ENCODE measurements around the gene PHF11. TPM values are rescaled to one million over a fixed set of nuclear protein-coding genes. Genes with fewer than 3 reads are reported as not detected.

Gene PHF11
- polyA plus RNA-seq, 1 of the 3 experiments (the other 2 are of a cell fraction): 3.0 TPM

DNA sequence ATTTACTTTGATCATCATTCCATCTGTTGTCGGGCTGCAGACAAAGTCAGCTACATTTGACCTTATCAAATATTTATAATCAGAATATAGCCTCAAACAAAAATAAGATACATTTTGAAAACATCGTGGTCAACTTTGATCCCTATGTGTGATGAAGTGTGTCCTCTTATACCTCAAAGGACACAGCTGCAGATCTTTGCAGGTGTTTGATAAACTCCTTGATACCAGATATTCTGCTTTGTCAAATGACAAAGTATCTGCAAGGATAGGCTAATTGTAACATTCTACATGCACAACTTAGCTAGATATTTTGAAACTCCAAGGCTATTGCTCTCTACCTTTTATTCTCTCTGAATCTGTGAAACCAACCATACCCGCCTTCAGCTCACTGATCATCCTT lies 44.0 kb downstream of the PHF11 start:
- H3K4me2 ChIP-seq: no peak overlapping the region

DNA sequence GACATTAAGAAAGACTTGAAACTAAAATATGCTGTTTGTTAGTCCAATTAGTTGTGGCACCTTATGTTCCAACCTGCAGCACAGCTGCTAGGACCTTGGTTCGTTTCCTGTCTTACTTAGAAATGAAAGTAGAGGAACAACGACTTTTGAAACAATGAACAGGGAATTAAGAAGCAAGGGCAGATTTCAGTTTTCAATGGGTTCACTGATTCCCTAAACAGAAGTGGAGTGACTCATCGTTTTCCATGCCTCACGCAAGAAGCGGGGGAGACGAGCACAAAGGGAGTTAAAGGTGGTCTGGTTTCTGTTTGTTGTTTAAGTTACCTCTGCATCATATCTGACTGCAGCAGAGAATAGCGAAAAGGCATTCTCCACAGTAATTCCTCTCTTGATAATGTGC lies 44.8 kb downstream of the PHF11 start:
- Histone ChIP-seq H2AFZ (ENCODE audit: low read depth) (no peak overlapping the region), H4K20me1 (ENCODE audit: insufficient read depth) (no peaks in the 10 kb centered on the region), H3K27ac (ENCODE audit: low read depth in 2 of 2, low read length in 1 of 2) (no peak overlapping the region), H3K4me2 (no peak overlapping the region), H3K27me3 (ENCODE audit: insufficient read depth) (no peaks in the 10 kb centered on the region), H3K4me3 (ENCODE audit: low read depth in 2 of 2, low read length in 1 of 2) (no peak overlapping the region), H3F3A (replicated peaks; ENCODE audit: insufficient read depth) (no peaks in the 10 kb centered on the region), H3K9ac (no peak overlapping the region), H3K36me3 (replicated peaks in 1 of 2; ENCODE audit: control insufficient read depth in 1 of 2, insufficient read depth in 2 of 2, low read length in 1 of 2) (peaks cover 50 to 53% of the 10 kb centered on the region in 2 experiments), H3K9me2 (no peaks in the 10 kb centered on the region), H3K79me2 (ENCODE audit: insufficient read depth) (no peaks in the 10 kb centered on the region), H3K4me1 (ENCODE audit: control insufficient read depth in 1 of 2, insufficient read depth in 2 of 2, low read depth in 1 of 2, low read length in 1 of 2) (no peaks in the 10 kb centered on the region), H3K9me3 (no peaks in the 10 kb centered on the region)
- CTCF ChIA-PET: no interaction called here
- 78% methylated on average over 7 of the region's 7 CpGs for WGBS (ENCODE audit: low lambda C conversion rate)
- POLR2A ChIA-PET: interaction anchor here (0.9 kb wide), 1 partner anchor 11 kb away, joined by 4 read pairs; no protein-coding TSS in a partner anchor
- TF ChIP-seq RXRA (IDR thresholded peaks at IDR 0.05; ENCODE audit: borderline replicate concordance, low read depth) (no peak), FOSL2 (IDR thresholded peaks at IDR 0.05; ENCODE audit: borderline replicate concordance, low read depth) (no peak), NFIC (IDR thresholded peaks at IDR 0.05; ENCODE audit: borderline replicate concordance) (no peak), TEAD4 (IDR thresholded peaks at IDR 0.05; ENCODE audit: borderline replicate concordance, insufficient read depth) (no peak), SMC3 (IDR thresholded peaks at IDR 0.05; ENCODE audit: low read depth, low read length) (no peak), TCF12 (IDR thresholded peaks at IDR 0.05) (no peak), RAD21 (IDR thresholded peaks at IDR 0.05; ENCODE audit: low read length) (no peak)
- TF ChIP-seq, protein P1, sequence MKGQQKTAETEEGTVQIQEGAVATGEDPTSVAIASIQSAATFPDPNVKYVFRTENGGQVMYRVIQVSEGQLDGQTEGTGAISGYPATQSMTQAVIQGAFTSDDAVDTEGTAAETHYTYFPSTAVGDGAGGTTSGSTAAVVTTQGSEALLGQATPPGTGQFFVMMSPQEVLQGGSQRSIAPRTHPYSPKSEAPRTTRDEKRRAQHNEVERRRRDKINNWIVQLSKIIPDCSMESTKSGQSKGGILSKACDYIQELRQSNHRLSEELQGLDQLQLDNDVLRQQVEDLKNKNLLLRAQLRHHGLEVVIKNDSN (IDR thresholded peaks at IDR 0.05; ENCODE audit: borderline replicate concordance, low read depth): no peak
- TF ChIP-seq, protein P2, sequence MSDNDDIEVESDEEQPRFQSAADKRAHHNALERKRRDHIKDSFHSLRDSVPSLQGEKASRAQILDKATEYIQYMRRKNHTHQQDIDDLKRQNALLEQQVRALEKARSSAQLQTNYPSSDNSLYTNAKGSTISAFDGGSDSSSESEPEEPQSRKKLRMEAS (IDR thresholded peaks at IDR 0.05; ENCODE audit: low read depth): no peak
- TF ChIP-seq, protein P3, sequence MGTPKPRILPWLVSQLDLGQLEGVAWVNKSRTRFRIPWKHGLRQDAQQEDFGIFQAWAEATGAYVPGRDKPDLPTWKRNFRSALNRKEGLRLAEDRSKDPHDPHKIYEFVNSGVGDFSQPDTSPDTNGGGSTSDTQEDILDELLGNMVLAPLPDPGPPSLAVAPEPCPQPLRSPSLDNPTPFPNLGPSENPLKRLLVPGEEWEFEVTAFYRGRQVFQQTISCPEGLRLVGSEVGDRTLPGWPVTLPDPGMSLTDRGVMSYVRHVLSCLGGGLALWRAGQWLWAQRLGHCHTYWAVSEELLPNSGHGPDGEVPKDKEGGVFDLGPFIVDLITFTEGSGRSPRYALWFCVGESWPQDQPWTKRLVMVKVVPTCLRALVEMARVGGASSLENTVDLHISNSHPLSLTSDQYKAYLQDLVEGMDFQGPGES (IDR thresholded peaks at IDR 0.05; ENCODE audit: low read depth, low read length): no peak
- no peak for DNase-seq

More for the DNA sequence above, 44.0 kb downstream of the PHF11 start:
- H3K79me2 ChIP-seq (ENCODE audit: insufficient read depth): no peaks in the 10 kb centered on the region
- CTCF ChIA-PET: interaction anchor here (1.4 kb wide), 1 partner anchor 16 kb away, joined by 3 read pairs; no protein-coding TSS in a partner anchor
- TF ChIP-seq, protein P2 (IDR thresholded peaks at IDR 0.05; ENCODE audit: low read depth): no peak
- 83% methylated on average over 3 of the region's 3 CpGs for WGBS (ENCODE audit: low lambda C conversion rate)
- no peaks in the 10 kb centered on the region for H3F3A ChIP-seq (replicated peaks; ENCODE audit: insufficient read depth)
- H3K9me3 ChIP-seq: no peaks in the 10 kb centered on the region
- DNase-seq: no peak
- no peaks in the 10 kb centered on the region for H3K27me3 ChIP-seq (ENCODE audit: insufficient read depth)
- no peak overlapping the region for H3K9ac ChIP-seq
- POLR2A ChIA-PET: interaction anchor here (0.9 kb wide), 1 partner anchor 11 kb away, joined by 4 read pairs; no protein-coding TSS in a partner anchor
- H4K20me1 ChIP-seq (ENCODE audit: insufficient read depth): no peaks in the 10 kb centered on the region
- no peak overlapping the region for H2AFZ ChIP-seq (ENCODE audit: low read depth)
- no peak overlapping the region for H3K27ac ChIP-seq (ENCODE audit: low read depth in 2 of 2, low read length in 1 of 2)
- H3K4me3 ChIP-seq (ENCODE audit: low read depth in 2 of 2, low read length in 1 of 2): no peak overlapping the region
- H3K4me1 ChIP-seq (ENCODE audit: control insufficient read depth in 1 of 2, insufficient read depth in 2 of 2, low read depth in 1 of 2, low read length in 1 of 2): no peaks in the 10 kb centered on the region
- H3K36me3 ChIP-seq (replicated peaks in 1 of 2; ENCODE audit: control insufficient read depth in 1 of 2, insufficient read depth in 2 of 2, low read length in 1 of 2): peaks cover 45 to 48% of the 10 kb centered on the region in 2 experiments
- no peaks in the 10 kb centered on the region for H3K9me2 ChIP-seq
